Dermis microvascular lymphatic vessel endothelial cell (primary cell): Measurements from ENCODE around the gene CAMTA1. TPM values are rescaled to one million over a fixed set of nuclear protein-coding genes. Genes with fewer than 3 reads are reported as not detected.
"Not testable (repeated sequence)": the region's sequence is repeated elsewhere in the genome, so short reads cannot be mapped to it uniquely, and the experiment has no call there.

Source experiments
- DNase-seq, 2 donors: peaks; one replicate each; pipeline versions ENCODE4 v3.0.0 to v3.0.0-alpha.2; 2010; ENCODE audit warnings: low read depth in 2 of 2
- total RNA-seq: library from RNA; depleted of rRNA; stranded (reverse); fragments of >200 nt; gene quantifications from 2 replicates; pipeline ENCODE4 v1.2.1, GENCODE V29; 2014

Gene CAMTA1
- total RNA-seq, 1 donor from 2014 or later = 33.9 TPM

DNA sequence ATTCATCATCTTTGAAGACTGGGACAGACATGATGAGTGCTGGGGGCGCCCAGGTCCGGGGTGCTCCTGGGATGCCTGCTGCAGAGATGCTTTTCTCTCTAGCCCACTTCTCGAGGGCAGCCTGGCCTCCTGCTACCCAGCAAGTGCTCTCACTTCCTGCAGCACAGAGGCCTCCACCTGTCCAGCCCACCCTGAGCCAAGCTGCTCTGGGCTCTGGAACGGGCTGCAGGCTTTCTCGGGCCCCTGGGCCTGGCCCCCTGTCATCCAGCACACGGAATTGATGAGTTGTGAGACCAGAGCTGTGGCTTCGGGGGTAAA is 516.4 kb downstream of the CAMTA1 start:
- no peak for DNase-seq

DNA sequence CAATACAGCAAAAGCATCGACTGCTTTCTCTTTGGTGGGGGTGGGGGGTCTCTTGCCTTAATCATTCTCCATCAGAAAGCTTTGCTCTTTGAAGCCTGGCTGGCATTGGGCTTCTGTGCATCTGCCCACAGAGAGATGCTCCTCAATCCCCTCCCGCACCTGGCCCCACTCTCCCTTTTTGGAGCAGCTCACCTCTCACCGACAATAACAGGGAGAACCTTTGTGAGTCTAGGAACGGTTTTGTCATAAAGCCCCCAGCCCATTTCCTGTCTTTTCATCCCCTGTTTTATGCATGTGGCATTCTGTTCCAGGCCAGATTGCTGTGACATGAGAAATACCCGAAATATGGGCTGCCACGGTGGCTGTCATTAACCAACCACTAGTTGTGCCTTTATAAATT is 516.9 kb downstream of the CAMTA1 start:
- DNase-seq = no peak

DNA sequence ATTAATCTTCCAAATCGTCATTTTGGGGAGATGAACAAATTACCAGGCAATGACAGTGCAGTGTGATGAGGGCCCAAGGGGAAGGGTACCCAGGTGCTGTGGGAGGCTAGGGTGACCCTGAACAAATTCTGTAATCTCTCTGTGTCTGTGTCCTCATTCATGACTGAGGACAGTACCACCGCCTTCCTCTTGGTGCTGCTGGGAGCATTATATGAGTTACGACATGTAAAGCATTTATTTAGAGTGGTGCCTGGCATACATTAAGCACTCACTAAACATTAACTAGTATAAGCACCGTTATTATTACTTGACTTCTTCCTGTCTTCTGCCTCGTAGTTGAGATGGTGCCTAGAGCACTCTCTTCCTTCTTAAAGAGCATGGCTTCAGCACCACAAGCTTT is 517.6 kb downstream of the CAMTA1 start:
- no peak for DNase-seq

DNA sequence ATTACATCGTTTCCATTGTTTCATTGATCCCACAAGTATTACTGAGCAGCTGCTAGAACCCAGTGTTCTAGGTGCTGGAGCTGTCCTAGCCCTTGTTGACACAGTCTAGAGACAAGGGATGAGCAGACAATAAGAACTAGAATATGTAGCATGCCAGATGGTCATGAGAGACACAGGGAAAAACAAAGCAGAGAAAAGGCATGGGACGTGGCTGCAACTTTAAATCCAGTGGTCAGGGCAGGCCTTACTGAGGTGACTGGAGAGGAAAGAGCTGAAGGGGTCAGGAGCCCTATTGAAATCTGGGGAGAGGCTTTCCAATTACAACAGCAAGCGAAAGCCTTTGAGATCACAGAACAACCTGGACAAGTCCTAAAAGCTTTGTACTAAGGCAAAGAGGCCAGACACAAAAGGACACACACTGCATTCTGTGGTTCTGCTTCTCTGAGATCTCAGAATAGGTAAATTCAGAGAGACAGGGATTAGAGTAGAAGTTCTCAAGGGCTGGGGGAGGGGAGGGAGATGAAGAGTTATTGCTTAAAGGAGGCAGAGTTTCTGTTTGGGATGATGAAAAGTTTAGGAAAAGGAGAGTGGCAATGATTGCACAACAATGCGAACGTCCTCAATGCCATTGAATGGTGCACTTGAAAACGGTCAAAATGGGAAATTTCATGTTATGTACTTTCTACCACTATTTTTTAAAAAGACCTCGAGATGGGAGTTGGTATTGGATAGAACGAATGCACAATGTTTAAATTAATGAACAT is 518.5 kb downstream of the CAMTA1 start:
- no peak for DNase-seq

DNA sequence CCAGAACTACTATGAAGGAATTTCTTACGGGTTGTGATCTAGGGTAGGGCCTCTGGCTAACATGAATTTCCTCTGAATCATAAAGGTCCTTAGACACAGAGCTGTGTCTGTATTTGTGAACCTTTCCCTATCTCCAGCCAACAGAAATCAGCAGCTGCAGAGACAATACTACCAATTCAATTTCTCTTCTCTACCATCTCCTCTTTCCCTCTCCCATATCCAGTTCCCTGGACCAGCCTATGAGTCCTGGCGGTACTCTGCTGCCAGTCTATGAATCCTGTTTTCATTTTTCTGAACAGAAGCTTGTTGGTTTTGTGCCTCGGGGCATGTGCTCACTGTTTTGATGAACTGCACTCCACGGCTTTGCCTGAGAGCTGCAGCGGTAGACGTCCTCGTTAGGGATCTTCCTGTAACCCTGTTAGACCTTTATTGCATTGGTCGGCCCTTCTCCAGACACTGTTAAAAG is 527.9 kb downstream of the CAMTA1 start:
- DNase-seq = no peak

DNA sequence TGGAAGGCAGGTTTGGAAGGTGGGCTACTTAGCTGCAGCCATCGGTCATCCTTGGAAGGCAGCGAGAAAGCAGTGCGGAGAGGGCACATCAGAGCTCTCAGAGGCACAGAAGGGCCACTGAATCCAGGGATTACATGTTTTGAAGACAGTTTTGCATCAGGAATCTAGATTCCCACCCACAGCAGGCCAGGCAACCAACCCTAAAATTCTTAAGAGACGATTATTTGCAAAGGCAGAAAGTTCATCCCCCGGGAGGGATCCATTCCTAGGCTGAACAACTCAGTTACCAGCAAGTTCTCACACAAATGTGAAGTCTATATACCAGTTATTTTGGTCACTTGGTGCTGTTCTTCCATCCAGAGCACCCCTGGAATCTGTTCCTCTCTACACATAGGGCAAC is 528.6 kb downstream of the CAMTA1 start:
- no peak for DNase-seq

DNA sequence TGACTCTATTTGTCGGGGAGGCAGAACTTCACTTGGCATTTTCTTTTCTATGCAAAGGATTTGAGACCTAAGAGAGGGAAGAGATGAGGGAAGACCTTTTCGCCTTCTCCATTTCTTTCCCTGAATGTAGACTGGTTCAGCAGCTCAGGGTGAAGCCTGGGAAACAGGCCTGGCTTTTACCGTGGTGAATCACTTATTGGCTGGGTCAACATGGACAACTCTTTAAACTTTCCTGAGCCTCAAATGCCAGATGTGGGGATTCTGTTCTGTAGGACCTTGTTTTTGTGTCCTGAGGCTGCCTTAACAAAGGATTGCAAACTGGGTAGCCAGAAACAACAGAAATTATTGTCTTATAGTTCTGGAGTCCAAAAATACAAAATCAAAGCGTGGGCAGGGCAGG is 530.1 kb downstream of the CAMTA1 start:
- DNase-seq = no peak

DNA sequence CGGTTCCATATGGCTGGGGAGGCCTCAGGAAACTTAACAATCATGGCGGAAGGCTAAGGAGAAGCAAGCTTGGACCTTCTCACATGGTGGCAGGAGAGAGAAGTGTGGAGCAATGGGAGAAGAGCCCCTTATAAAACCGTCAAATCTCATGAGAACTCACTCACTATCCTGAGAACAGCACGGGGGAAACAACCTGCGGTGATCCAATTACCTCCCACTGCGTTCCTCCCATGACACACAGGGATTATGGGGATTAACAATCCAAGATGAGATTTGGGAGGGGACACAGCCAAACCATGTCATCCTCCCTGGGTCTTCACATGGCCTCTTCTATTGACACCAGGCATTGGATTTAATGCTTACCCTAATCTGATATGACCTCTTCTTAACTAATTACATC is 530.7 kb downstream of the CAMTA1 start:
- DNase-seq = no peak

DNA sequence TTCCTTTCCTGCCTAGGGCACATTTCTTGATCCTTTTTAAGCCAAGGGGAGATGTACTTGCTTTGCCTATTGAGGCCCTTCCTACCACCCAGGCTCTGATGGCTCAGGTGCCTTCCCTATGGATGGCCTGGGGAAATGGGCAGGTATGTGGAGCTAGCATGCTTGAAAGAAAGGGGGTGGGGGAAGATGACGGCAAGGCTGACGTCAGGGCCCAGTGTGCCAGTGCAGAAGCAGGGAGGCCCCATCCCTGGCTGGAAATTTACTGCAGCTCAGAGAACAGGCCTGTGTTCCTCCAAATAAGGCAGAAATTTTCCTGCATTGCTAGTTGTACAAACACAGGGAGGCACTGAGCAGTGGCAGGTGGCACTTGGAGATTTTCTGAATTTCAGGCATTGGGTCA is 532.6 kb downstream of the CAMTA1 start:
- no peak for DNase-seq

DNA sequence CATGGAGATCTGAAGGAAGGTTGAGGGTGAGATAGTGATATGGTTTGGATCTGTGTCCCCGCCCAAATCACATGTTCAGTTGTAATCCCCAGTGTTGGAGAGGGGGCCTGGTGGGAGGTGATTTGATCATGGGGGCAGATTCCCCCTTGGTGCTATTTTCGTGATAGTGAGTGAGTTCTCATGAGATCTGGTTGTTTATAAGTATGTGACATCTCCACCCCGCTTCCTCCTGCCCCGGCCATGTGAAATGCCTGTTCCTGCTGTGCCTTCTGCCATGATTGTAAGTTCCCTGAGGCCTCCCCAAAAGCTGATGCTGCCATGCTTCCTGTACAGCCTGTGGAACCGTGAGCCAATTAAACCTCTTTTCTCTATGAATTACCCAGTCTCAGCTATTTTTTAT is 533.9 kb downstream of the CAMTA1 start:
- no peak for DNase-seq

DNA sequence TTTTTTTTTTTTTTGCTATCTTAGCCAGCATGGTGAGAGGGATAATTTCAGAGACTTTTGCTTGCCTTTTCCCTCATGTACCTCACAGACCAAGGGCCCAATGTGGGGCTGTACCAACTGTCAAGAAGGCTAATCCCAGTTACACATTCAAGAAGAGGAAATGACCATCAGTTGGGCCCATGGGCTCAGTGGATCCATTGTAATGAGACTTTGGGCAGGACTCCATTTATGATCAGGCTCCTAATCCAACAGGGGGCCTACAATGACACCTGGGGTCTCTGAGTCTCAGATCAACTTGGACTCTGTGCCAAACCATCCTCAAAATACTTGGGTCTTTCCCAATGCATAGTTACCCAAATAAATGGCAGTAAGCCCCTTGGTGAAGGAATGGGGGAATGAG is 535.4 kb downstream of the CAMTA1 start:
- no peak for DNase-seq

DNA sequence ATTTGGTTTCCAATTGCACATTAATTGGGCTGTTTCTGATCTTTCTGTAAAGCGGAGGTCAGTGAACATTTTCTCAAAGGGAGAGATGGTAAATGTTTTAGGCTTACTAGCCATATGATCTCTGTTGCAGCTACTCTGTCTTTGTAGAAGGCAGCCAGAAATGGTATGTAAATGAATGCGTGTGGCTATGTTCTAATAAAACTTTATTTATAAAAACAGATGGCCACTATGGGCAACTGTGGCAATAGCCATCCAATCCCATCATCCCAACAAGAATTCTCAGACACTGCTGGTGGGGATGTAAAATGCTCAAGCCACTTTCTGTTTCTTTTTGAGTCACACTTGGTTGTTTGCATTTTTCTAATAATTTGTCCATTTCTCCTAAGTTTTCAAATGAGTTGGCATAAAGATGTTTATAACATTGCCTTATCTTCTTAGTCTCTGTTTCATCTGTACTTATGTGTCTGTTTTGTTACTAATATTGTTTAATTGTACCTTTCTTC is 537.1 kb downstream of the CAMTA1 start:
- no peak for DNase-seq

DNA sequence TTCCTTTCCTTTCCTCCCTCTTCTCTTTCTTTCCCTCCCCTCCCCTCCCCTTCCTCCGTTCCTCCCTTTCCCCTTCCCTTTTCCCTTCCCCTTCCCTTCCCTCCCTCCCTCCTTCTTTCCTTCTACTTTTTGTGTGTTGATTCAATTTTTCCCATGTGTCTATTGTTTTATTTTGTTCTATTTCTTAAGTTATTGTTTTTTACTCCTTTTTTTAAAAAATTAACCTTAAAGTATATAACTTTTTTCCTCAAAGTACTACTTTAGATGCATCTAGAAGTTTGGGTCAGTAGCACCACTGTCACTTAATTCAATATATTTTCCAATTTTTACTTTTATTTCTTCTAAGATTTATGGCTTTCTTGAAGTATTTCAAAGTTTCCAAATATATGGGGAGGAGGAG is 537.7 kb downstream of the CAMTA1 start:
- DNase-seq = no peak

DNA sequence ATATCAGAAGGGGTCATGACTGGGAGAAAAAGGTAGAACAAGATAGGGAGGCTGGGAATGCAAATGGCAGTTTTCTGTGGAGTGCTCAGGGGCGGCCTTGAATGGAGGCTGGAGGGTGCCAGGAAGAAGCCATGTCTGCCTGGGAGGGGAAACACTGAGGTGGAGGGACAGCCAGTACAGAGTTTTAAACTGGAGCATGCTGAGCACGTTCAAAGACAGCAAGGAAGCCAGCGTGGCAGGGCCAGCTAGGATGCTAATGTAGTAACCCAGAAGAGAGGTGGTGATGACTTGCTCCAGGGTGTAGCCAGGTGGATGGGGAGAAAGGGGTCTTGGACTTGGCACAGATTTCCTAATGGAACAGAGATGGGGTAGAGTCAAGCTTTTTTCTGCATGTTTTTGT is 540.0 kb downstream of the CAMTA1 start:
- no peak for DNase-seq

DNA sequence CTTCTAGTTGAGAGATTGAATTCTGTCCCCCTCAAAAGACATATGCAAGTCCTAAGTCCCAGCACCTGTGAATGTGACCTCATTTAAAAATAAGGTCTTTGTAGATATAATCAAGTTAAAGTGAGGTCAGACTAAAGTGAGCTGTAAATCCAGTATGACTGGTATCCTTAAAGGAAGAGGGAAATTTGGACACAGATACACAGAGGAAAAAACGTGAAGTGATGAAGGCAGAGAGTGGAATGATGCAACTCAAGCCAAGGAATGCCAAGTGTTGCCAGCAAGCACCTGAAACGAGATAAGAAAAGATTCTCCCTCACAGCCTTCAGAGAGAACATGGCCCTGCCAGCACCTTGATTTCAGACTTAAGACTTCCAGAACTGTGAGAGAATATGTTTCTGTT is 541.1 kb downstream of the CAMTA1 start:
- no peak for DNase-seq

DNA sequence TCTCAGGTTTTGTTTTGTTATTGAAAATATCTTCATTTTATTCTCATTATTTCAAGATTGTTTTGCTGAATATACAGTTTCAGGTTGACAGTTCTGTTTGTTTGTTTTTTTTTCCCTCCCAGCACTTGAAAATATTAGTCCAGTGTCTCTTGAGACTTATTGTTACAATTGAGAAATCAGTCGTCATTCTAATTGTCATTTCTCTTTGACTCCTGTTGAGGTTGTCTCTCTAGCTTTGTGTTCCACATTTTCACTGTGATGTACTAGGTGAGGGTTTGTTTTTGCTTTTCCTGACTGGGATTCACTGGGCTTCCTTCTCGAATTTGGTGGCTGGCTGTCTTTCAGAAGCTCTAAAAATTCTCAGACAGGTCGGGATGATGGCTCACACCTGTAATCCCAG is 542.6 kb downstream of the CAMTA1 start:
- no peak for DNase-seq

DNA sequence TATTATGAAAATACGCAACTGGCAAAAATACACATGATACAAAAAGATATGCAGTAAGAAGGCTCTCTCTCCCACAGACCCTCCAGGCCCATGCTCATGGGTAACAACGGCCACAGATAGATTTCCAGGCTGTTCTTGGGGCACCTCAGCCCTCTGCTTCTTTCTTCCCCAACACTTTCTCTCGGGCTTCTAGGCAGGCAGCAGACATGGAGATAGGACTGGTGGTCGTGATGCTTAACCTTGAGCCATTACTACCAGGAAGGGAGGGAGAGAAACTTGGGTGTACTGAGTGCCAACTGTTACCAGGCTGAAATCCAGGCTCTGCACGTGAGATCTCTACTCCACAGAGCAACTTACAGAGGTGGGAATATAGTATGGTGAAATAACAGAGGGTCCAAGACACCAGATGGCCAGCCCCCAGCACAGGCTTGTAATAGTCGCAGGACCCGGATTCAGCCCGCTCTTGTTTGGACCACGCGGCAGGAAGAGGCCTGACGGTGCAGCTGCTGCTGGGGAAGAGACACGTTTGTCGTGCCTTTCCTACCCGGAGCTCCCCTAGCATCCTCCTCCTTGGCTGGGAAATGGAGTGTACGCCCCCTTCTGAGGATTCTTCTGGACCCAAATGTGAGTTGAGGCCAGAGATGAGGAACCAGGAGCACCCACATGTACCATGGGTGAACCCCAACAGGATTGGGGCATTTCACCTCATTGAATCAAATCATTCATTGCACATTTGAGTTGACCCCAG is 544.8 kb downstream of the CAMTA1 start:
- no peak for DNase-seq

DNA sequence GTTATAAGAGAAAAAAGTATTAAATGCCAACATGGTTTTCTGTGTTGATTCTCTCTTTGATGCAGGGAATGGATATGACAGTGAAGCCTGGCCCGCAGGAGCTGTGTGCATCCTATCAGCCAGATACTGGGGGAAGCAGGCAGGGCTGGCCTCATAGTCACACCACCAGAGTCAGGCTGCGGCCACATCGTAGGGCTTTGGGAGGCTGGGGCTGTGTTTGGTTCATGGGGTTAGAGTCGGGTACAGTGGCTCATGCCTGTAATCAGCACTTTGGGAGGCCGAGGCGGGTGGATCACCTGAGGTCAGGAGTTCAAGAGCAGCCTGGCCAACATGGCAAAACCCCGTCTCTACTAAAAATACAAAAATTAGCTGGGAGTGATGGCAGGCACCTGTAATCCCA is 545.5 kb downstream of the CAMTA1 start:
- not testable (repeated sequence) for DNase-seq

DNA sequence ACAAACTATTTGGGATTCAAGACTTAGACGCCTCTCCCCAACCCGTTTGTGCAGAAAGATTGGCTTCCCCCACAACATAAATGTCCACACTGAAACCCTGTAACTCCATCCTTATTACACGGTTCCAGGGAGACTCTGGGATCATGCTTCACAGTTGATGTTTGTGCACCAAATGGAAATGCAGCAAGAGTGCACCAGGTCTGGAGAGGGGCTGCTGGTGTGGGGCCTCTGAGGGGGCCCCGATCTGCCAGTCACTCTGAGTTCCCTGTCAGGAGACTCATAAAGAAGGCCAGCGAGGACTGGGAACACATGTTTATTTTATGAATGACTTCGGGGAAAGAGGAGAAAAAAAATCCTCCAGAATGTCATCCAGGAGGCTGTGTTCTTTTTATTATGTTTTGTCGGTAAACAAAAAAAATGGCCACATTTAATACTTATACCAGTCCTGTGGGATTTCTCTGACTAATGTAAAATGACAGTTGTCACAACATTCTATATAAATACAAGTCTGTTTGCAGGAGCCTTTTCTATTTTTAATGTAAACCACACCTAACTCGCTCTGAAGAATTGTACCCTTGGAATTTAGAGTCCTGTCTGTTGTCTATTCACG is 546.8 kb downstream of the CAMTA1 start:
- no peak for DNase-seq

DNA sequence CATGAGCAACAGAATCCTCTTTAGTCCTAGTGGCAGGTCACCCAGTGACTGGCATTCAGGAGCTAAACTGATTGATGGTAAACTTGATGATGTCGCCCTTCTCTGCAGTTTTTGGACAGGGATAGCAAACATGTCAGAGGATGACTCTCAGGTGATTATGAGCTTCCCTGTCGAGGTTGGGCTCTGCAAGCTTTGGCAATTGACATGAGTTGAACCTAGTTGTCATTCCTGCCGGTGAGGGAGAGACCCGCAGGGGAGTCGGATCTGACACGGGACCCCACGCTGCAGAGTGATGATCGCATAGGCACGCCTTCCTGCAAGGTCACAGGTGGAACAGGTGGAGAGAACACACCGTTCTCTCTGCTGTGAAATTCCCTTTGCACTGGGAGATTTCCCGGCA is 547.8 kb downstream of the CAMTA1 start:
- no peak for DNase-seq

DNA sequence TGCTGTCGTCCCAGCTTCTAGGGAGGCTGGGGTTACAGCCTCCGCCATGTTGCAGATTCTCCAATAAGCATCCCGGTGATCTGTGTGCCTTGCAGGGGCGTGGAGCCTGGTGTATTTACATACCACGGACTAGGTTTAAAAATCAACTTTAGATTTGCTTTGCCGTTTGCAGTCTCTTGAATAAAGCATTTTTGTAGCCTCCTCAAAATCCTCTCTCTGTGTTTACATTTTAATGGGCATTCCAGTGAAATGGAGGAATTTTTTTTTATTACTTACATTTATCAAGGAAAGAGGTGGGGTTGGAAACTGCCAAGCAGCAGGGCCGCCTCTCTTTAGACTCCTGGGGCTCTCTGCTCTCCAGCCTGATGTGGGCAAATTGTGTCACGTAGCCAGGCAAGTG is 548.4 kb downstream of the CAMTA1 start:
- DNase-seq = no peak

DNA sequence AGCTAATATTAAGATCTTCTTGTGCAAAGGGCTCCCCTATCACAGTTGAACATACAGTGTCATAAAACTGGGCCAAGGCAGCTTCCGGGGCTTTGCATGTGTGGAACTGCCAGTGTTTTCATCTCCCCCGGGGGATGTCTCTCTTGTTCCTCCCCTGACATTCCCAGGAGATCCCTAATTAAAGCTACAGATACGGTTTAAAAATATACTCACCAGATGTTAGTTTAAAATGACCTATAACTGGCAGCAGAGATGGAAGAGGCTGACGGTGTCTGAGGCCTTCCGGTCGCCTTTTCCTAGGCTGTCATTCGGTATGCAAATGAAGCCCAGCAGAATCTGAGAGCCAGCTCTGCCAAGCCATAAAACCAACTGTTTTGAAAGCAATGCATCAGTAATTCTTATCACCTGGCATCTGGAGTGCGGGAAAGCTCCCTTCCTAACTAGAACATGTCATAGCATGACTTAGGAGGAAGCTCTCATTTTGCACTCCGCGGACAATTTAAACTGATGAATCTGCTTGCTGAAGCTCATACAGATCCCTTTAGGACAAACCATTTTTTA is 549.3 kb downstream of the CAMTA1 start:
- no peak for DNase-seq
